ENCODE measurements around the gene PIGL. TPM values are rescaled to one million over a fixed set of nuclear protein-coding genes. Genes with fewer than 3 reads are reported as not detected.

The PIGL gene
- total RNA-seq, 2 donors from 2014 or later: 41.1 to 57.0 TPM

DNA sequence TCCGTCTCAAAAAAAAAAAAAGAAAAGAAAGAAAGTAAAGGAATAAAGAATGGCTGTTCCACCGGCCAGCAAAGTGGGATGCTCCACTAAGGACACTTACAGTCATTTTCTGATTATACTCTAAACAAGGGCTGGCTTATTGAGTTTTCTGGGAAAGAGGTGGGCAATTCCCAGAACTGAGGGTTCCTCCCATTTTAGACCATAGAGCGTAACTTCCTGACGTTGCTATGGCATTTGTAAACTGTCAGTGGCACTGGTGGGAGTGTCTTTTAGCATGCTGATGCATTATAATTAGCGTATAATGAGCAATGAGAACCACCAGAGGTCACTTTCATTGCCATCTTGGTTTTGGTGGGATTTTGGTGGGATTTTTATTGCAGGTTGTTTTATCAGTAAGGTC, 58.0 kb downstream of the PIGL start:
- no peak overlapping the region for H3K27ac ChIP-seq (ENCODE audit: low read depth, low read length)
- H3K9me3 ChIP-seq (ENCODE audit: control insufficient read depth, low read length): peaks cover 35% of the 10 kb centered on the region
- H3K36me3 Mint-ChIP-seq (ENCODE audit: low read depth): peaks cover 31% of the 10 kb centered on the region
- TF ChIP-seq, protein P1, sequence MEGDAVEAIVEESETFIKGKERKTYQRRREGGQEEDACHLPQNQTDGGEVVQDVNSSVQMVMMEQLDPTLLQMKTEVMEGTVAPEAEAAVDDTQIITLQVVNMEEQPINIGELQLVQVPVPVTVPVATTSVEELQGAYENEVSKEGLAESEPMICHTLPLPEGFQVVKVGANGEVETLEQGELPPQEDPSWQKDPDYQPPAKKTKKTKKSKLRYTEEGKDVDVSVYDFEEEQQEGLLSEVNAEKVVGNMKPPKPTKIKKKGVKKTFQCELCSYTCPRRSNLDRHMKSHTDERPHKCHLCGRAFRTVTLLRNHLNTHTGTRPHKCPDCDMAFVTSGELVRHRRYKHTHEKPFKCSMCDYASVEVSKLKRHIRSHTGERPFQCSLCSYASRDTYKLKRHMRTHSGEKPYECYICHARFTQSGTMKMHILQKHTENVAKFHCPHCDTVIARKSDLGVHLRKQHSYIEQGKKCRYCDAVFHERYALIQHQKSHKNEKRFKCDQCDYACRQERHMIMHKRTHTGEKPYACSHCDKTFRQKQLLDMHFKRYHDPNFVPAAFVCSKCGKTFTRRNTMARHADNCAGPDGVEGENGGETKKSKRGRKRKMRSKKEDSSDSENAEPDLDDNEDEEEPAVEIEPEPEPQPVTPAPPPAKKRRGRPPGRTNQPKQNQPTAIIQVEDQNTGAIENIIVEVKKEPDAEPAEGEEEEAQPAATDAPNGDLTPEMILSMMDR (conservative IDR thresholded peaks at IDR 0.05): no peak
- no peaks in the 10 kb centered on the region for H3K4me1 ChIP-seq (ENCODE audit: control insufficient read depth, insufficient read depth, low read length)
- 90 to 98% methylated on average over 3 to 5 of the region's 5 CpGs for WGBS, 2 experiments (ENCODE audit: insufficient coverage in 1 of 2, insufficient read length in 1 of 2)
- no peak overlapping the region for H3K27ac Mint-ChIP-seq
- H3K4me1 Mint-ChIP-seq: no peaks in the 10 kb centered on the region
- H3K36me3 ChIP-seq (ENCODE audit: control insufficient read depth, insufficient read depth, low read length): peaks cover 15% of the 10 kb centered on the region
- H3K9ac ChIP-seq (ENCODE audit: extremely low read depth, low read length, poor library complexity, severe bottlenecking): no peak overlapping the region
- peaks cover 40% of the 10 kb centered on the region for H3K9me3 Mint-ChIP-seq
- no peaks in the 10 kb centered on the region for H3K27me3 Mint-ChIP-seq (ENCODE audit: insufficient read depth)
- no peak for DNase-seq
- H3K4me3 Mint-ChIP-seq: no peak overlapping the region
- H3K27me3 ChIP-seq (ENCODE audit: control insufficient read depth, insufficient read depth, low read length, poor library complexity, severe bottlenecking): no peaks in the 10 kb centered on the region
- no peak overlapping the region for H3K4me3 ChIP-seq (ENCODE audit: low read length)

DNA sequence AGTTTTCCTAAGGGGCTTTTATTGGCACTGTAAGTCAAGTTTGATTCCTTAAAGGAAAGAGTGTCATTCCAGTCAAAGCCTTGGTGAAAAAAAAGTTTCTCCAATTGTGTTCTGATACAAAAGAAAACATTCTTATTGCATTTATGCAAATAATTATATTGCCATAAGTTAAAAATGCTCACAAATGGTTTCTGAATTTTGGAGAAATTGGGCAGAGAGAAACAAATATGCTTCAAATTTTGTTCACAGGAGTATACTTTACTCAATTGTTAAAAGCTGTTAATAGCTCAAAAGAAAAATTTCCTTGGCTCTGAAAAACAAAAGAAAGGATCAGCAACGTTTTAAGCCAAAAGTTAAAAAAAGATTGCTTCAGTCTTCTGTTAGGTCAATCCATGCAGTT, 60.2 kb downstream of the PIGL start:
- Histone ChIP-seq H3K4me1 (ENCODE audit: control insufficient read depth, insufficient read depth, low read length) (no peaks in the 10 kb centered on the region), H3K27me3 (ENCODE audit: control insufficient read depth, insufficient read depth, low read length, poor library complexity, severe bottlenecking) (no peaks in the 10 kb centered on the region), H3K36me3 (ENCODE audit: control insufficient read depth, insufficient read depth, low read length) (peaks cover 15% of the 10 kb centered on the region), H3K27ac (ENCODE audit: low read depth, low read length) (no peak overlapping the region), H3K4me3 (ENCODE audit: low read length) (no peak overlapping the region), H3K9ac (ENCODE audit: extremely low read depth, low read length, poor library complexity, severe bottlenecking) (no peak overlapping the region), H3K9me3 (ENCODE audit: control insufficient read depth, low read length) (peaks cover 35% of the 10 kb centered on the region)
- TF ChIP-seq, protein P1 (conservative IDR thresholded peaks at IDR 0.05): no peak
- Mint-ChIP-seq H3K9me3 (peaks cover 40% of the 10 kb centered on the region), H3K27me3 (ENCODE audit: insufficient read depth) (no peaks in the 10 kb centered on the region), H3K4me1 (no peaks in the 10 kb centered on the region), H3K27ac (no peak overlapping the region), H3K4me3 (no peak overlapping the region), H3K36me3 (ENCODE audit: low read depth) (peaks cover 36% of the 10 kb centered on the region)
- 85 to 100% methylated on average over 1 of the region's 1 CpG for WGBS, 2 experiments (ENCODE audit: insufficient coverage in 1 of 2, insufficient read length in 1 of 2)
- no peak for DNase-seq

DNA sequence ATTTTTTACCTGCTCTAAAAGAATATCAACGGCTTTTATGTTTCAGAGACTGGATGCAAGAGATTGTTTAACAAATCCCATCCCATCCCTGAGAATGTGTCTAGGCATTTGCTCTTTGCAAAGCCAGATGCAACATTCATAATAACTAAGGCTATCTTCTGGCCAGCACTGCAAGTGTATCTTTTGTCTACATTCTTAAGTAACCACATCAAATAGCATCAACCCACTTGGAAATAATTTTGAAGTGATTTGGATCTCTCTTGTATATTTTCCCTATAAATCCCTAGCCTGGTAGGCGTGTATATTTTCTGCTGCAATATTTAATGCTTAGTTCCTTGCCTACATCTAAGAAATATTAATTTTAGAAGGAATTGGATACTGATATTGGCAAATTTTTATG, 64.3 kb downstream of the PIGL start:
- WGBS, 2 experiments (ENCODE audit: insufficient coverage in 1 of 2, insufficient read length in 1 of 2): 86 to 96% methylated on average over 1 to 2 of the region's 2 CpGs
- Histone ChIP-seq H3K4me1 (ENCODE audit: control insufficient read depth, insufficient read depth, low read length) (peaks cover 5% of the 10 kb centered on the region), H3K27ac (ENCODE audit: low read depth, low read length) (no peak overlapping the region)

More for the DNA sequence above, 64.3 kb downstream of the PIGL start:
- no peak overlapping the region for H3K4me3 Mint-ChIP-seq
- peaks cover 30% of the 10 kb centered on the region for H3K9me3 Mint-ChIP-seq
- H3K36me3 ChIP-seq (ENCODE audit: control insufficient read depth, insufficient read depth, low read length): peaks cover 15% of the 10 kb centered on the region
- H3K36me3 Mint-ChIP-seq (ENCODE audit: low read depth): peaks cover 38% of the 10 kb centered on the region
- no peak overlapping the region for H3K4me3 ChIP-seq (ENCODE audit: low read length)
- TF ChIP-seq, protein P1 (conservative IDR thresholded peaks at IDR 0.05): no peak
- H3K4me1 Mint-ChIP-seq: peaks cover 8% of the 10 kb centered on the region
- DNase-seq: no peak
- no peak overlapping the region for H3K27ac Mint-ChIP-seq
- no peak overlapping the region for H3K9ac ChIP-seq (ENCODE audit: extremely low read depth, low read length, poor library complexity, severe bottlenecking)
- no peaks in the 10 kb centered on the region for H3K27me3 ChIP-seq (ENCODE audit: control insufficient read depth, insufficient read depth, low read length, poor library complexity, severe bottlenecking)
- H3K9me3 ChIP-seq (ENCODE audit: control insufficient read depth, low read length): peaks cover 35% of the 10 kb centered on the region
- no peaks in the 10 kb centered on the region for H3K27me3 Mint-ChIP-seq (ENCODE audit: insufficient read depth)

Data from endodermal cell (in vitro differentiated cells).